MM.1S (cell line): ENCODE results near the gene SPRED2.

ENCODE experiments used
- CTCF ChIP-seq: fragments of 300-600 bp; sonication (generic); IDR thresholded peaks from 2 replicates; pipeline ENCODE4 v1.5.1; 2016; ENCODE audit warnings: antibody characterized with exemption, low read length, mixed read lengths
- EZH2 ChIP-seq: fragments of 300-600 bp; sonication (generic); optimal IDR thresholded peaks from 2 replicates; pipeline ENCODE3; 2017; ENCODE audit warnings: low read depth, mild to moderate bottlenecking, antibody characterized with exemption, low read length, mixed read lengths

GRCh38 chr2:65305934-65306333 lies 126.5 kb downstream of the SPRED2 start:
- no peak for TF ChIP-seq CTCF
- TF ChIP-seq EZH2, result no peak
